Heart left ventricle (tissue), 13 donors: ENCODE results near the gene HOTAIR.

Experiments
- CTCF ChIP-seq, 12 donors: fragments of 200-600 bp; sonication (generic) in 4 of 12; IDR thresholded peaks; one replicate each; pipeline versions ENCODE4 v1.5.0 to v1.8.0; 2018 to 2022; ENCODE audit warnings: antibody characterized with exemption in 12 of 12, mild to moderate bottlenecking in 5 of 12
- POLR2A ChIP-seq, 2 donors: fragments of 450-650 bp; IDR thresholded peaks; one replicate each; pipeline ENCODE4 v1.6.1; 2017; ENCODE audit warnings: antibody characterized with exemption in 2 of 2, mild to moderate bottlenecking in 2 of 2, moderate library complexity in 2 of 2
- donor health status: ischemic (EF 13 %, LVEDD 7.1; RV severe dilation, severe dysfunction).
- donor health status: DM: no; HTN: yes; CAD: no.
- donor health status: DM: no; HTN: no; CAD: no.
- donor health status: ischemic (EF 25% LVEDD 6.9; RV normal size, moderate dysfunction).
- donor health status: ischemic (EF 25% LVEDD 5.7; RV mildly dilated, moderate dysfunction).
- donor health status: ischemic (EF 35%, LVEDD 5.7; RV mildly dilated, moderate dysfunction).
- donor health status: nonischemic (EF 11% LVEDD 7.7; RV severe dilation, severe dysfunction).
- donor health status: DM: yes; HTN: yes; CAD: no.
- donor health status: PGD.
- donor health status: ischemic (EF 29% LVEDD 5.4; RV normal size, mild dysfunction).
- donor health status: nonischemic (EF 23%, LVEDD 6.1; RV moderate dilation, normal function).

GRCh38 chr12:53965281-53966084 lies 9.3 kb downstream of the HOTAIR start:
- TF ChIP-seq POLR2A (IDR thresholded peaks at IDR 0.05) (no peak), CTCF (IDR thresholded peaks at IDR 0.05) (no peak)
